ENCODE data around the gene SSR3.

DNA sequence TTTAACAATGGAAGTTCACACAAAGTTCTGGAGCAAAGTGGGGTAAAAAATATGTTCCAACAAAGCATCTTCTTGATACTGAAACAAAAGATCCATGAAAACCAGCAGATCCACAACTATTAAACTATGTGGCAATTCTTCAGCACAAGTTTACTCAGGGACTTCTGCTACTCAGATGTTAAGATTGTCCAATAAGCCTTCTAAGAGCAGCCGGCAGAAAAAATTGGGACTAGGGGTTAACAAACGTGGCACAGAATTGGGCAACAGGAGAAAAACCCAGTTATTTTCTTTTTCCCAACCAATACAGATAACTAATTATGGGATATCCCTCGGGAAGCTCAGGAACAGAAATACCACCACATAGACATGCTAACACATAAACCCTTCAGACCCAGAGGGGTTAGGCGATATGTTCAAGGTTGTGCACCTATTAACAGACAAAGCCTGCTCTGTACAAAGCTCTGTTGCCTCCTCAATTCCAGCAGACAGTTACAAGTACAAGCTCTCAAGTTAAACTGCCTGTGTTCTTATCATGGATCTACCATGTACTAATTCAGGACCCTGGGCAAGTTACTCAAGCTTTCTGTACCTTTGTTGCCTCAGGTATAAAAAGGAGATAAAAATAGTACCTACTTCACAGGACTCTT lies 6.8 kb downstream of the SSR3 start:
- TF ChIP-seq PAX5 (IDR thresholded peaks at IDR 0.05; ENCODE audit: insufficient read depth, low read length, severe bottlenecking) (no peak), POLR2AphosphoS5 (IDR thresholded peaks at IDR 0.05; ENCODE audit: low read depth, low read length) (no peak), SPI1 (IDR thresholded peaks at IDR 0.05; ENCODE audit: low read depth, low read length) (no peak), POLR2A (IDR thresholded peaks at IDR 0.05; ENCODE audit: low read depth, low read length) (no peak)
